ENCODE results near the gene SPSB4.

DNA sequence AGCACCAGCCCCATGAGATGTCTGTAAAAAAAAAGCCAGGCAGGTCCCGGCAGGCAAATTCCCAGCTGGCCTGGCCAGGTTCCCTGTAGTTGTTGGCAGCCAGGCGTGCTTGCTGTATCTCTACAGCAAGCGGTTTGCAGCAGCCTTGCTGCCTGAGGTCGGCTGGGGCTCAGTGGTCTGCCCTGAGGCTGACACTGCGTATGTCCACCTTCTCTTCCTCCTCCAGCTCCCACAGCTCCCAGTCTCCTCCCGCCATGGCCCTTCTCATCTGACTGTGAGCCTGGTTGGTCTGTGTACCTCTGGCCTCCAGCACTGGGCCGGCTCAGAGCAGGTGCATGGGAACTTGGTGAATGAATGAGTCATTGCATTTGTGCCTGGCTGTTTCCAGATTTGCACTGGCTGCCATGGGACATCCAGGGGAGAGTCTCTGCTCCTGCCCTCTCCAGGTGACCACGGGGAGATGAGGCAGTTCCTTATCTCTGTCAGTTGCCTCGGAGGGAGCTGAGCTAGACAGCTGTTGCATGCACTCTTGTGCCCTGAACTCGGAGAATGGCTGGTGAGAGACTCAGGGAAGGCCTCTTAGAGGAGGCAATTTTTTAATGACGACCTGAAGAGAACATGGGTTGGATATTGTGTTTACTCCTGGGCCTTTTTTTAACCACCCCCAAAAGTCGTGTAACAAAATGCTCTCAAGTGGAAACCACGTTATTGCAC, 43.0 kb downstream of the SPSB4 start:
- TF ChIP-seq, protein P1, sequence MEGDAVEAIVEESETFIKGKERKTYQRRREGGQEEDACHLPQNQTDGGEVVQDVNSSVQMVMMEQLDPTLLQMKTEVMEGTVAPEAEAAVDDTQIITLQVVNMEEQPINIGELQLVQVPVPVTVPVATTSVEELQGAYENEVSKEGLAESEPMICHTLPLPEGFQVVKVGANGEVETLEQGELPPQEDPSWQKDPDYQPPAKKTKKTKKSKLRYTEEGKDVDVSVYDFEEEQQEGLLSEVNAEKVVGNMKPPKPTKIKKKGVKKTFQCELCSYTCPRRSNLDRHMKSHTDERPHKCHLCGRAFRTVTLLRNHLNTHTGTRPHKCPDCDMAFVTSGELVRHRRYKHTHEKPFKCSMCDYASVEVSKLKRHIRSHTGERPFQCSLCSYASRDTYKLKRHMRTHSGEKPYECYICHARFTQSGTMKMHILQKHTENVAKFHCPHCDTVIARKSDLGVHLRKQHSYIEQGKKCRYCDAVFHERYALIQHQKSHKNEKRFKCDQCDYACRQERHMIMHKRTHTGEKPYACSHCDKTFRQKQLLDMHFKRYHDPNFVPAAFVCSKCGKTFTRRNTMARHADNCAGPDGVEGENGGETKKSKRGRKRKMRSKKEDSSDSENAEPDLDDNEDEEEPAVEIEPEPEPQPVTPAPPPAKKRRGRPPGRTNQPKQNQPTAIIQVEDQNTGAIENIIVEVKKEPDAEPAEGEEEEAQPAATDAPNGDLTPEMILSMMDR (IDR thresholded peaks at IDR 0.05), result no peak
- no peak for TF ChIP-seq POLR2A (IDR thresholded peaks at IDR 0.05)
- TF ChIP-seq POLR2AphosphoS5 (IDR thresholded peaks at IDR 0.05; ENCODE audit: insufficient read depth in 1 of 2, low read depth in 1 of 2), result no peak

Data from vagina (tissue), 2 donors.